Activated CD4-positive, CD25-positive, alpha-beta regulatory T cell treated with anti-CD3 and anti-CD28 coated beads, Interleukin-2, amount 50 U/mL, for 24 hours (primary cell): ENCODE data around the gene KISS1R.

Experiments
- ATAC-seq, 2 donors: fragments of 150-1000 bp; cut with Tn5 transposase; one replicate each; pipeline ENCODE4 v1.10.0; 2021; ENCODE audit warnings: mild to moderate bottlenecking in 1 of 2, moderate library complexity in 1 of 2

KISS1R gene

GRCh38 chr19:900302-901111, 16.6 kb upstream of the KISS1R start:
- peak; percentile 11 to 28 for ATAC-seq

DNA sequence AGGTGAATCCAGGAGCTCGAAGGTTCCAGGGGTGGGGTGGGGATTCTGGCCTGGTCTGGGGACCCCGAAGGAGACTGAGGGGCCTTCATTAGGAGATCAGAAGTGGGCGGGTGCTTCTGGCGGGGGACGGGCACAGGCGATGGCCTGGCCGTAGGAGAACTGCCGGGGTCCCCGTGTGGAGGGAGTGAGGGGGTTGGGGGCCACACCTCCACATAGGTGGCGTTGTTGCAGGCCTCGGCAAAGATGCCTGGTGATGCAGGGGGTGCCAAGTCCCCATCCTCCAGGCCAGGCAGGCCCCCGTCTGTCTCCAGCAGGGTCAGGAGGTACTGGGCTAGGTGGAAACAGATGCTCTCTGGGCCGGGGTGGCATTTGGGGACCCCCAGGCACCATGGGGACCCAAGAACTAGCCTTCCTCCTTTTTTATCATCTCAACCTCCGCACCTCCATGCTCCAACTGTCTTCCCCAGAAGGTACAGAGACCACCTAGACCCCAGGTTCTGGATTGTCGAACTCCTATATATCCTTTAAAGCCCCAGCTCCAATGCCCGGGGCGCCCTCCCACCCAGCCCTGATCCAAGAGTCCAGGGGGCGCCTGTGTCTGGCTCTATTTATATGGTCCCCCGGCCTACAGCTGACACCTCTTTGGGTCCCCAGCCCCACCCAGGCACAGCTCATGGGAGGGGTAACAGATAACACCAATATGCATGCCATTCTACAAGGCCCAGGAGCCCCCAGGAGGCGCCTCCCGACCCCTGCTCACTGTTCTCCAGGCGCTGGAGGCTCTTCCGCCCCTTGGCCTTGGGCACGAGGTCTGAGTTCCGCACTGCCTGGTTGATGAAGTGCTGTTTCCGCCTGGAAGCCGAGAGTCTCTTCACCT, 15.7 kb upstream of the KISS1R start:
- ATAC-seq: no peak

GRCh38 chr19:902093-902370, 15.1 kb upstream of the KISS1R start:
- ATAC-seq: no peak

DNA sequence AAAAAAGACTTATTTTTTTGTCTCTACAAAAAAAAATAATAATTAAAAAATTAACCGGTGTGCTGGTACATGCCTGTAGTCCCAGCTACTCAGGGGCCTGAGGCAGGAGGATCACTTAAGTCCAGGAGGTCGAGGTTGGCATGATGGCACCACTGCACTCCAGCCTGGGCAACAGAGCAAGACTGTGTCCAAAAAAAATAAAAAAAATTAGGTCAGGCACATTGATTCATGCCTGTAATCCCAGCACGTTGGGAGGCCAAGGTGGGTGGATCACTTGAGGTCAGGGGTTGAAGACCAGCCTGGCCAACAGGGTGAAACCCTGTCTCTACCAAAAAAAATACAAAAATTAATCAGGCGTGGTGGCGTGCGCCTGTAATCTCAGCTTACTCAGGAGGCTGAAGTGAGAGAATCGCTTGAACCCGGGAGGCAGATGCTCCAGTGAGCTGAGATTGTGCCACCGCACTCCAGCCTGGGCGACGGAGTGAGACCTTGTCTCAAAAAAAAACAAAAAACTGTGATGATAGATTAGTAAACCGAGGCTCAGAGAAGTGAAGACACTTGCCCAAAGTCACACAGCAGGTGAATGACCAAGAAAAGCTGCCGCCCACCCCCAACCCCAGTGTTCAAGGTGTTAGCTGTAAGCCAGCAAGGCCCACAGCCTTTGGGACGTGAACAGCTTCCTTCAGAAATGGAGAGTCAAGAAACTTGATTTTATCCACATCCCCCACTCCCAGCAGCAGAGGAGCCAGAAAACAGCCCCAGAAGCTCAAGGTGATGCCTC, 14.5 kb upstream of the KISS1R start:
- no peak for ATAC-seq

GRCh38 chr19:903266-903797, 13.8 kb upstream of the KISS1R start:
- no peak for ATAC-seq

DNA sequence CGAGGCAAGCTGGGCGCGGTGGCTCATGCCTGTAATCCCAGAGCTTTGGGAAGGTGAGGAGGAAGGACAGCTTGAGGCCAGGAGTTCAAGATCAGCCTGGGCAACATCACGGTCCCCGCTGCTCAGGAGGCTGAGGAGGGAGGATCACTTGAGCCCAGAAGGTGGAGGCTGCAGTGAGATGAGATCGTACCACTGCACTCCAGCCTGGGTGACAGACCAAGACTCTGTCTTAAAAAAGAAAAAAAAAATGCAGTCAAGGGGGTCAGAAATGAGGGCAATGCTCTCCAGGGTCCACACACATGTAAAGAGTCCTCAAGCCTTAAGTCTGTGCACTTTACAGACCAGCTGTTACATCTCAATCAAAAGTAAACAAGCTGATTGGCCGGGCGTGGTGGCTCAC, 12.6 kb upstream of the KISS1R start:
- ATAC-seq: no peak

DNA sequence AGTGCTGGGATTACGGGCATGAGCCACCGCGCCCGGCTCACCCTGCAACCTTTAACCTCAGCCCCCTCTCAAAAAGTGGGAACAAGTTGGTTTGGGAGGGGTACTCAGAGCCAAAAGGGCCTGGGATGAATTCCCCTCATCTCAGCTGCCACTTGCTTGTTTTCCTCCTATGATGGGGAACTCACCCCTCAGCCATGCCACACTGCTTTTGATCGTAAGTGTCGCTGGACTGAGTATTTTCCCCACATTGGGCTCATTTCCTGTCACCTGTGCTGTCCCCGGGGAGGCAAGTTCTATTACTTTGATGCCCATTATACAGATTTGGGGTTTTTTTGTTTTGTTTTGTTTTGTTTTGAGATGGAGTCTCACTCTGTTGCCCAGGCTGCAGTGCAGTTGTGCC, 10.7 kb upstream of the KISS1R start:
- no peak for ATAC-seq

DNA sequence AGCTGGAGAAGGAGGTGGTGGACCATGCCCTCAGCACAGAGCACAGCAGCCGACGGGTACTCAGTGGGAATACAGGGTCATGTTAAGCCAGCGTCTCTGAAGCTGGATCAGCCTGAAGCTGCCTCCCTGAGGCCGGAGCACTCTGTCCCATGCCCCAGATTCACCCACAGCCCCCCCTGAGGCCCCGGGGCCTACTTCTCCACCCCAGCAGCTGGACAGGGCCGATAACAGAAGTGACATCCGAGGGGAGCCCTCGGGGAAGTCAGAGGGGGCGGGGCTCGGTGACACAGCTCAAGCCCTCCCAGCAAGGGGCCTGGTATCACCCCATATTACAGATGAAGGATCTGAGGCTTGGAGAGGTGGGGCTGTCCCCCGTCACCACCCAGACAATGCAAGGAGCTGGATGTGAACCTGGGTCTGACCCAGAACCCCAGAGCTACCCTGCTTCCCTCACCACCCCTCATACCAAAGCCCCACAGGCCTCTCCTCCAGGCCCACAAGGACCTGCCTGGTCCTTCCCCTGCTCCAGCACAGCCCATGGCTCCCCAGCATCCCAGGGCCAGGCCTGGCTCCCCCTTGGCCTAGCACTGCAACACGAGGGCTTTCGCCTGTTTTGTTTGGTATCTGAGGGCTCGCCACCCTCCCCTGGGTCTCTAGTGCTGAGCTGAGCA, 9.8 kb upstream of the KISS1R start:
- ATAC-seq: no peak

- ATAC-seq: no peak
Measured at GRCh38 chr19:911197-912033, 5.7 kb upstream of the KISS1R start.

DNA sequence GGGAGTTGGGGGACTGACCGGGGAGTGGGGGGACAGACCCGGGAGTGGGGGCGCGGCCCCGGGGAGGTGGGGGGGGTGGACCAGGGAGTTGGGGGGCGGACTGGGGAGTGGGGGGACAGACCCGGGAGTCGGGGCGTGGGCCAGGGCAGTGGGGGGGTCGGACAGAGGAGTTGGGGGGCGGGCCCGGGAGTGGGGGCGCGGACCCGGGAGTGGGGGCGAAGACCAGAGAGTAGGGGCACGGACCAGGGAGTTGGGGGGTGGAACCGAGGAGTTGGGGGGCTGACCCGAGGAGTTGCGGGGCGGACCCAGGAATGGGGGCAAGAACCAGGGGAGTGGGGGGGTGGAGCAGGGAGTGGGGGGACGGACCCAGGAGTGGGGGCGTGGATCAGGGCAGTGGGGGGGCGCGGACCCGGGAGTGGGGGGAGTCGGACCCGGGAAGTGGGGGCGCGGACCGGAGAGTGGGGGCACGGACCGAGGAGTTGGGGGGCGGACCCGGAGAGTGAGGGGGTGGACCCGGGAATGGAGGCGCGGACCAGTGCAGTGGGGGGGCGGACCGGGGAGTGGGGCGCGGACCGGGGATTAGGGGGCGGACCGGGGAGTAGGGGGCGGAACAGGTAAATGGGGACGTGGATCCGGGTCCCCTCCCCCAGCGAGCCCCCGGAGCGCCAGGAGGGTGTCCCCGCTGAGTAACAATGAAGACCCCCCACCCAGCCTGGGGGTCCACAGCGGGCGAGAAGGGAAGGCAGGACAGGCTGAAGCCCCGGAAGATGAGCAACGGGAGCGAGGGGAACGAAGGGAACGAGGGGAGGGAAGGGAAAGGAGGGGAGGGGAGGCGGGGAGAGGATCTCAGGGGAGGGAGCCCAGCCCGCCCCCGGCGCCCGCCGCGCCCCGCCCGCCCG, 4.7 kb upstream of the KISS1R start:
- no peak for ATAC-seq

- ATAC-seq: peak; percentile 62 to 68
Measured at GRCh38 chr19:913080-913748, 3.9 kb upstream of the KISS1R start, which contains the start of gene R3HDM4. R3HDM4 (minus strand) TSS chr19:913219; CDS start chr19:913157, 62 bp downstream.

DNA sequence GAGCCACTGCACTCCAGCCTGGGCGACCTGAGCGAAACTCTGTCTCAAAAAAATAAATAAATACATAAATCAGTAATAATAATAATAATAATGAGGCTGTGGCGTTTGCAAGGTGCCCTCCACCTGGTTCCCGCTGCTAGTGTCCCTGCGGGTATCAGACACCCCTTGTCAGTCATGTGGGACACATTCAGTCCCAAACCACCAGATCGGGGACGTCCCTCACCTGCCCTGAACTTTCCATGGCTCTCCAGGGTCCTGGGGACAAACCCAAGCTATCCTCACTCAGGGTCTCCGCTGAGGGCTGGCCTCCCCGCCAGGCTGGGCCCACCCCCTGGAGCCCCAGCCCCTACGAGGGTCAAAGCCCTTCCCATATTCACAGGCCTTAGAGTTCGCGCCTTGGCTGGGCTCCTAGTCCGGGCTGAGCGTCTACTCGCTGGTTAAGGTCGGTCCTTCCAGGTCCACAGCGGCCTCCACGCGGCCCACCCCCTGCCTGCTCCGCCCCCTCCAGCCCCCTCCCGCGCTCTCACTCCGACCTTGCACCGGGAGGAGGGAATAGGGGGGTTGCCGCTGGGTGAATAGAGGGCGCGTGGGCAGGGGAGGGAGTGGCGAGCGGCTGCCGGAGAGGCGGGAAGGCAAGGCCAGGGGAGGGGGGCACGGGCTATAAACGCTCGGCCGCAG, 349 bp upstream of the KISS1R start:
- no peak for ATAC-seq

DNA sequence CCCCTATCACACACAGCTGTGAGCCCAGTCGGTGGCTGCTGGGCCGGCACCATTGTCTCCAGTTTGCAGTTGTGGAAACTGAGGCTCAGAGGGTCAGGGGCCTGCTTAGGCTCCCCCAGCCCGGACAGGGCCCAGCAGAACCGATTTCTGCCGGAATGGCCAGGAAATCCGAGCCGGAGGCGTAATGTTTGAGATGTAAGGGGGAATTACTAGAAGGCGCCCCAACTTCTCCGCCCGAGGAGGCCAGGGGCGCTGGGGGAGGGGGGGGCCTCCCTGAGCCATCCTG, 962 bp downstream of the KISS1R start:
- ATAC-seq: no peak

- no peak for ATAC-seq
Measured at GRCh38 chr19:918481-919198, 1.5 kb downstream of the KISS1R start.

GRCh38 chr19:919199-920050, 2.3 kb downstream of the KISS1R start:
- peak; percentile 11 to 22 for ATAC-seq

DNA sequence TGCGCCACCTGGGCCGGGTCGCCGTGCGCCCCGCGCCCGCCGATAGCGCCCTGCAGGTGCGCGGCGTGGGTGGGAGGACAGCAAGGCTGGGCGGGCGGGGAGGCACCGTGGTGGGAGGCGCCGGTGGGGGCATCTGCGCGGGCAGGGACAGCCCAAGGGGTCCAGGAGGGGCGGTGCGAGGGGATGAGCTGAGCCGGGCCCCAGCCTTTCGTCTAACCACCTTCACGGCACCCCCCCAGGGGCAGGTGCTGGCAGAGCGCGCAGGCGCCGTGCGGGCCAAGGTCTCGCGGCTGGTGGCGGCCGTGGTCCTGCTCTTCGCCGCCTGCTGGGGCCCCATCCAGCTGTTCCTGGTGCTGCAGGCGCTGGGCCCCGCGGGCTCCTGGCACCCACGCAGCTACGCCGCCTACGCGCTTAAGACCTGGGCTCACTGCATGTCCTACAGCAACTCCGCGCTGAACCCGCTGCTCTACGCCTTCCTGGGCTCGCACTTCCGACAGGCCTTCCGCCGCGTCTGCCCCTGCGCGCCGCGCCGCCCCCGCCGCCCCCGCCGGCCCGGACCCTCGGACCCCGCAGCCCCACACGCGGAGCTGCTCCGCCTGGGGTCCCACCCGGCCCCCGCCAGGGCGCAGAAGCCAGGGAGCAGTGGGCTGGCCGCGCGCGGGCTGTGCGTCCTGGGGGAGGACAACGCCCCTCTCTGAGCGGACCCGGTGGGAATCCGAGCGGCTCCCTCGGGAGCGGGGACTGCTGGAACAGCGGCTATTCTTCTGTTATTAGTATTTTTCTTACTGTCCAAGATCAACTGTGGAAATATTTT, 3.1 kb downstream of the KISS1R start:
- peak; percentile 41 to 49 for ATAC-seq

GRCh38 chr19:924553-925086, 7.5 kb downstream of the KISS1R start:
- ATAC-seq: no peak
